Cardiac muscle cell (in vitro differentiated cells and primary cell): ENCODE data around the gene PCNX1. TPM values are rescaled to one million over a fixed set of nuclear protein-coding genes. Genes with fewer than 3 reads are reported as not detected.
"Not testable (repeated sequence)": the region's sequence is repeated elsewhere in the genome, so short reads cannot be mapped to it uniquely, and the experiment has no call there.

Source experiments
- DNase-seq, 2 donors: peaks; one replicate each; pipeline versions ENCODE4 v3.0.0 to v3.0.0-alpha.2; 2010 to 2017; ENCODE audit warnings: low read depth in 1 of 2, low spot score in 1 of 2
- H3K27ac ChIP-seq: fragments of 200-600 bp; sonication (generic); 2 replicates; pipeline ENCODE4 v1.5.1; 2016
- H3K27me3 ChIP-seq: fragments of 200-600 bp; sonication (generic); 2 replicates; pipeline ENCODE4 v1.6.0; 2016; ENCODE audit warnings: control low read depth
- H3K36me3 ChIP-seq: fragments of 200-600 bp; sonication (generic); 2 replicates; pipeline ENCODE4 v1.5.1; 2016; ENCODE audit warnings: control low read depth
- H3K4me1 ChIP-seq: fragments of 200-600 bp; sonication (generic); 2 replicates; pipeline ENCODE4 v1.8.1; 2017; ENCODE audit warnings: low read depth, mild to moderate bottlenecking, mixed run types
- H3K4me3 ChIP-seq: fragments of 200-600 bp; sonication (generic); 2 replicates; pipeline ENCODE4 v1.5.1; 2016; ENCODE audit warnings: mild to moderate bottlenecking
- H3K9me3 ChIP-seq: fragments of 200-600 bp; sonication (generic); 2 replicates; pipeline ENCODE4 v1.5.1; 2017; ENCODE audit warnings: low read depth, mild to moderate bottlenecking, control low read depth
- polyA plus RNA-seq: library from polyadenylated mRNA; unstranded; fragments of >200 nt; fragmentation: Nextera tagmentation; extraction: Ambion mirVana; gene quantifications from 2 replicates; pipeline ENCODE4 v1.2.1, GENCODE V29; 2016
- total RNA-seq: library from RNA; depleted of rRNA; stranded (reverse); fragments of >200 nt; gene quantifications from 2 replicates; pipeline ENCODE4 v1.2.3, GENCODE V29; 2016
- TF ChIP-seq, protein P1 (sequence below): IDR thresholded peaks from 2 replicates; pipeline ENCODE4 v1.5.1; 2012; ENCODE audit warnings: low read depth, mild to moderate bottlenecking, low read length

Gene PCNX1
- total and polyA plus RNA-seq, 2 experiments from 2014 or later = 20.1 to 45.4 TPM

DNA sequence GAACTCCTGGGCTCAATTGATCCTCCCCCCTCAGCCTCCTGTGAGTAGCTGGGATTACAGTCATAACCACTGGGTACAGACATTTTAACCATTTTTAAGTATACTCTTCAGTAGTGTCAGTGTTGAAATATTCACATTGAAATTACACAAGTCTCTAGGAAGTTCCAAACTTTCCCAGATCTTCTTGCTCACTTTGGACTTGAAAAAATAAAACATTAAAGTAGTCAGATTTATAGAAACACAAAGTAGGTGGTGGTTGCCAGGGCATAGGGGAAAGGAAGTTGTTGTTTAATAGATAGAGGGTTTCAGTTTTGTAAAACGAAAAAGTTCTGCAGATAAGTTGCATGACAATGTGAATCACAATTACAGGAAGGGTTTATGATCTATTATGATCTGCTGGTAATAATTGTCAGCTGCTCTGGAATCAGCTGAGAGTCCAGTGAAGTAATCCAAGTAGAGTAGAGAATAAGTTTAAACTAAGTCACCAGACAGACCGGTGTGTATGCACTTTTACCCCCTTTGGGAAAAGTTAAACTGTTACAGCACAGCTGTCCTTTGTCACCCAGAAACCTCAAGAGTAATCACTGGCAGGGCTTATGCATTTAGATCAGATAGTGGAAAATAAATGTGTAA lies 27.4 kb downstream of the PCNX1 start:
- H3K27me3 ChIP-seq = no peaks in the 10 kb centered on the region
- H3K4me3 ChIP-seq = no peak overlapping the region
- H3K36me3 ChIP-seq = no peaks in the 10 kb centered on the region
- H3K4me1 ChIP-seq = peaks cover 4% of the 10 kb centered on the region
- H3K27ac ChIP-seq = peak overlapping the region; percentile 74
- TF ChIP-seq, protein P1, sequence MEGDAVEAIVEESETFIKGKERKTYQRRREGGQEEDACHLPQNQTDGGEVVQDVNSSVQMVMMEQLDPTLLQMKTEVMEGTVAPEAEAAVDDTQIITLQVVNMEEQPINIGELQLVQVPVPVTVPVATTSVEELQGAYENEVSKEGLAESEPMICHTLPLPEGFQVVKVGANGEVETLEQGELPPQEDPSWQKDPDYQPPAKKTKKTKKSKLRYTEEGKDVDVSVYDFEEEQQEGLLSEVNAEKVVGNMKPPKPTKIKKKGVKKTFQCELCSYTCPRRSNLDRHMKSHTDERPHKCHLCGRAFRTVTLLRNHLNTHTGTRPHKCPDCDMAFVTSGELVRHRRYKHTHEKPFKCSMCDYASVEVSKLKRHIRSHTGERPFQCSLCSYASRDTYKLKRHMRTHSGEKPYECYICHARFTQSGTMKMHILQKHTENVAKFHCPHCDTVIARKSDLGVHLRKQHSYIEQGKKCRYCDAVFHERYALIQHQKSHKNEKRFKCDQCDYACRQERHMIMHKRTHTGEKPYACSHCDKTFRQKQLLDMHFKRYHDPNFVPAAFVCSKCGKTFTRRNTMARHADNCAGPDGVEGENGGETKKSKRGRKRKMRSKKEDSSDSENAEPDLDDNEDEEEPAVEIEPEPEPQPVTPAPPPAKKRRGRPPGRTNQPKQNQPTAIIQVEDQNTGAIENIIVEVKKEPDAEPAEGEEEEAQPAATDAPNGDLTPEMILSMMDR = no peak
- peak in 1 of 2 donors; percentile 58 for DNase-seq
- no peaks in the 10 kb centered on the region for H3K9me3 ChIP-seq

DNA sequence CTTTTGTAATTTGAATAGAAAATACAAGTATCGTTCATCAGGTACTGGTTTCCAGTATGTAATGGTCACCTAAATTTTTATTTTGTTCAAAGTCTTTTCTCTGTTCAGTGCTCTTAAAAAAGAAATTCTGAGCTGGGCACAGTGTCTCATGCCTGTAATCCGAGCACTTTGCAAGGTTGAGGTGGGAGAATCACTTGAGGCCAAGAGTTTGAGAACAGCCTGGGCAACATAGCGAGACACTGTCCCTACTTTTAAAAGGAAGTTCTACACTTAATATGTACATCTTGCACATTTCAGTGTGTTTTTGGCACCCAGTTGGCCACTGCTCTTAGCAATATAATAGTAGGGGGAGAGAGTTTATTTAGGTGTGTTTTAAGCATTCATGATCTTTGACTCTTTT lies 27.9 kb downstream of the PCNX1 start:
- Histone ChIP-seq H3K36me3 (no peaks in the 10 kb centered on the region), H3K27me3 (no peaks in the 10 kb centered on the region), H3K9me3 (no peaks in the 10 kb centered on the region), H3K27ac (peak overlapping the region; percentile 74), H3K4me3 (no peak overlapping the region), H3K4me1 (peaks cover 4% of the 10 kb centered on the region)
- TF ChIP-seq, protein P1 = no peak
- no peak for DNase-seq

DNA sequence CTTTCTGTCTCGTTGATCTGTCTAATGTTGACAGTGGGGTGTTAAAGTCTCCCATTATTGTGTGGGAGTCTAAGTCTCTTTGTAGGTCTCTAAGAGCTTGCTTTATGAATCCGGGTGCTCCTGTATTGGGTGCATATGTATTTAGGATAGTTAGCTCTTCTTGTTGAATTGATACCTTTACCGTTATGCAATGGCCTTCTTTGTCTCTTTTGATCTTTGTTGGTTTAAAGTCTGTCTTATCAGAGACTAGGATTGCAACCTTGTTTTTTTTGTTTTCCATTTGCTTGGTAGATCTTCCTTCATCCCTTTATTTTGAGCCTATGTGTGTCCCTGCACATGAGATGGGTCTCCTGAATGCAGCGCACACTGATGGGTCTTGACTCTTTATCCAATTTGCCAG lies 32.4 kb downstream of the PCNX1 start:
- H3K4me1 ChIP-seq, H3K4me3 ChIP-seq, H3K27ac ChIP-seq, H3K27me3 ChIP-seq, DNase-seq, H3K9me3 ChIP-seq, H3K36me3 ChIP-seq: not testable (repeated sequence)

DNA sequence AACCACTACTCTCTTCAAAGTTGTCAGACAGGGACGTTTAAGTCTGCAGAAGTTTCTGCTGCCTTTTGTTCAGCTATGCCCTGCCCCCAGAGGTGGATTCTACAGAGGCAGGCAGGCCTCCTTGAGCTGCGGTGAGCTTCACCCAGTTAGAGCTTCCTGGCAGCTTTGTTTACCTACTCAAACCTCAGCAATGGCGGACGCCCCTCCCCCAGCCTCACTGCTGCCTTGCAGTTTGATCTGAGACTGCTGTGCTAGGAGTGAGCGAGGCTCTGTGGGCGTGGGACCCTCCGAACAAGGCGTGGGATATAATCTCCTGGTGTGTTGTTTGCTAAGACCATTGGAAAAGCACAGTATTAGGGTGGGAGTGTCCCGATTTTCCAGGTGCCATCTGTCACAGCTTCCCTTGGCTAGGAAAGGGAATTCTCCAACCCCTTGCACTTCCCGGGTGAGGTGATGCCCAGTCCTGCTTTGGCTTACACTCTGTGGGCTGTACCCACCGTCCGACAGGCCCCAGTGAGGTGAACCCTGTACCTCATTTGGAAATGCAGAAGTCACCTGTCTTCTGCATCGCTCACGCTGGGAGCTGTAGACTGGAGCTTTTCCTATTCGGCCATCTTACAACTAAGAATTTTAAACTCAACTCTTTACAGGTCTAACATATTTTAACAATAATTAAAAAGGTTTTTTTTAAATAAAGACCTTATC lies 34.5 kb downstream of the PCNX1 start:
- not testable (repeated sequence) for DNase-seq, H3K27me3 ChIP-seq, H3K4me1 ChIP-seq, H3K36me3 ChIP-seq, H3K9me3 ChIP-seq, H3K4me3 ChIP-seq, H3K27ac ChIP-seq

DNA sequence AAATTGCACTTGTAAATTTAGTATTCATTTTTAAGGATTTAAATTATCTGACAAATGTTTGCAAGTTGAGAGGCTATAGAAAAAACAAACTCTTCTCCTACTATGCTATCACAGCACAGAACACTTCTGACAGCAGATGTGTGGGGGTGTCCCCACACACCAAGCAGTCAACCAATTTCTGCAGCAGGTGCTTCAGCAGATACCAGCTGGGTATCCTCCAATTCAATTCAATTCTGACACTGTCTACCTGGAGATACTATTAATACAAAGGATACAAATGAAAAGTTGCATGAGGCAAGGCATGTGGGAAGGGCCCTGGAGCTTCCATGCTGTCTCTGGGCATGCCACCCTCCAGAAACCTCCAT lies 35.1 kb downstream of the PCNX1 start:
- Histone ChIP-seq H3K4me3 (no peak overlapping the region), H3K36me3 (peaks cover 5% of the 10 kb centered on the region), H3K9me3 (peaks cover 3% of the 10 kb centered on the region), H3K4me1 (no peaks in the 10 kb centered on the region), H3K27me3 (no peaks in the 10 kb centered on the region), H3K27ac (no peak overlapping the region)
- TF ChIP-seq, protein P1 = no peak
- no peak for DNase-seq

DNA sequence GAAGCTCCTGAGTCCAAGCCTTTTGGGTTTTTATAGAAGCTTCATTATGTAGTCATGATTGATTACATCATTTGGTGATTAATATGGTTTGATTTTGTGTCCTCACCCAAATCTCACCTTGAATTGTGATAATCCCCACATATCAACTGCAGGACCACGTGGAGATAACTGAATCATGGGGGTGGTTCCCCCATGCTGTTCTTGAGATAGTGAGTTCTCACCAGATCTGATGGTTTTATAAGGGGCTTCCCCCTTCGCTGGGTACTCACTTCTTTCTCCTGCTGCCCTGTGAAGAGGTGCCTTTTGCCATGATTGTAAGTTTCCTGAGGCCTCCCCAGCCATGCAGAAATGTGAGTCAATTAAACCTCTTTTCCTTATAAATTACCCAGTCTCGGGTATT lies 35.5 kb downstream of the PCNX1 start:
- H3K27me3 ChIP-seq, H3K36me3 ChIP-seq, DNase-seq, H3K27ac ChIP-seq, H3K4me1 ChIP-seq, H3K4me3 ChIP-seq, H3K9me3 ChIP-seq: not testable (repeated sequence)

DNA sequence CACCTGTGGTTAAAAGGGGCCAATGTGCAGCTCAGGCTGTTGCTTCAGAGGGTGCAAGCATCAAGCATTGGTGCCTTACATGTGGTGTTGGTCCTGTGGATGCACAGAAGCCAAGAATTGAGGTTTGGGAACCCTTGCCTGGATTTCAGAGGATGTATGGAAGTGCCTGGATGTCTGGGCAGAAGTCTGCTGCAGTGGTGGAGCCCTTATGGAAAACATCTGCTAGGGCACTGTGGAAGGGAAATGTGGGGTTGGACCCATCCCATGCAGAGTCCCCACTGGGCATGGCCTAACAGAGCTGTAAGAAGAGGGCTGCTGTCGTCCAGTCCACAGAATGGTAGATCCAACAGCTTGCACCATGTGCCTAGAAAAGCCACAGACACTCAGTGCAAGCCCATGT lies 36.6 kb downstream of the PCNX1 start:
- Histone ChIP-seq H3K9me3 (peaks cover 3% of the 10 kb centered on the region), H3K27ac (no peak overlapping the region), H3K4me3 (no peak overlapping the region), H3K4me1 (no peaks in the 10 kb centered on the region), H3K36me3 (peaks cover 18% of the 10 kb centered on the region), H3K27me3 (no peaks in the 10 kb centered on the region)
- no peak for DNase-seq
- TF ChIP-seq, protein P1 = no peak
